Neural crest cell (in vitro differentiated cells): ENCODE data around the gene FOXP1. TPM values are rescaled to one million over a fixed set of nuclear protein-coding genes. Genes with fewer than 3 reads are reported as not detected.
"Not testable (repeated sequence)": the region's sequence is repeated elsewhere in the genome, so short reads cannot be mapped to it uniquely, and the experiment has no call there.

Experiments
- DNase-seq: peaks from one replicate; pipeline ENCODE4 v3.0.0; 2021; ENCODE audit warnings: low read depth, mixed read lengths, low spot score
- H3K27ac Mint-ChIP-seq: one replicate; pipeline ENCODE4 v1.8.0; 2021; ENCODE audit warnings: mild to moderate bottlenecking, mixed read lengths; ENCODE audit not compliant: unreplicated experiment
- H3K27me3 Mint-ChIP-seq: 2 replicates; pipeline ENCODE4 v1.8.0; 2021; ENCODE audit warnings: low read depth, mild to moderate bottlenecking, mixed read lengths
- H3K36me3 Mint-ChIP-seq: 2 replicates; pipeline ENCODE4 v1.8.0; 2021; ENCODE audit warnings: low read depth, mild to moderate bottlenecking, mixed read lengths
- H3K4me1 Mint-ChIP-seq: 2 replicates; pipeline ENCODE4 v1.8.0; 2021; ENCODE audit warnings: mixed read lengths
- H3K4me3 Mint-ChIP-seq: one replicate; pipeline ENCODE4 v1.8.0; 2021; ENCODE audit warnings: mild to moderate bottlenecking, mixed read lengths
- H3K9me3 Mint-ChIP-seq: 2 replicates; pipeline ENCODE4 v1.8.0; 2021; ENCODE audit warnings: mixed read lengths
- CTCF ChIP-seq: fragments of 200-600 bp; sonication (generic); conservative IDR thresholded peaks from 2 replicates; pipeline ENCODE4 v1.5.0; 2021; ENCODE audit warnings: antibody characterized with exemption, mild to moderate bottlenecking
- total RNA-seq: library from RNA; stranded (reverse); gene quantifications from 2 replicates; pipeline ENCODE4 v1.2.1, GENCODE V29; 2021

The FOXP1 gene
- total RNA-seq, 1 donor from 2014 or later, result 22.8 TPM

GRCh38 chr3:71532639-71533395, 50.7 kb downstream of the FOXP1 start:
- H3K4me3 Mint-ChIP-seq, result no peak overlapping the region
- no peak overlapping the region for H3K27ac Mint-ChIP-seq
- peaks cover 41% of the 10 kb centered on the region for H3K4me1 Mint-ChIP-seq

GRCh38 chr3:71530903-71531530, 52.5 kb downstream of the FOXP1 start:
- no peak for TF ChIP-seq CTCF
- no peaks in the 10 kb centered on the region for H3K36me3 Mint-ChIP-seq
- no peaks in the 10 kb centered on the region for H3K9me3 Mint-ChIP-seq
- no peak overlapping the region for H3K27ac Mint-ChIP-seq
- H3K4me1 Mint-ChIP-seq, result peaks cover 33% of the 10 kb centered on the region
- H3K4me3 Mint-ChIP-seq, result no peak overlapping the region
- DNase-seq, result no peak
- H3K27me3 Mint-ChIP-seq, result no peaks in the 10 kb centered on the region

More at GRCh38 chr3:71532639-71533395, 50.7 kb downstream of the FOXP1 start:
- no peak for TF ChIP-seq CTCF
- Mint-ChIP-seq H3K36me3 (no peaks in the 10 kb centered on the region), H3K9me3 (no peaks in the 10 kb centered on the region), H3K27me3 (no peaks in the 10 kb centered on the region)
- no peak for DNase-seq

- Mint-ChIP-seq H3K27ac (peak overlapping the region; percentile 48), H3K36me3 (no peaks in the 10 kb centered on the region), H3K27me3 (no peaks in the 10 kb centered on the region), H3K4me3 (no peak overlapping the region), H3K9me3 (no peaks in the 10 kb centered on the region), H3K4me1 (peaks cover 40% of the 10 kb centered on the region)
- no peak for TF ChIP-seq CTCF
- DNase-seq, result no peak
These were observed 54.7 kb downstream of the FOXP1 start for GRCh38 chr3:71528816-71529215.

DNA sequence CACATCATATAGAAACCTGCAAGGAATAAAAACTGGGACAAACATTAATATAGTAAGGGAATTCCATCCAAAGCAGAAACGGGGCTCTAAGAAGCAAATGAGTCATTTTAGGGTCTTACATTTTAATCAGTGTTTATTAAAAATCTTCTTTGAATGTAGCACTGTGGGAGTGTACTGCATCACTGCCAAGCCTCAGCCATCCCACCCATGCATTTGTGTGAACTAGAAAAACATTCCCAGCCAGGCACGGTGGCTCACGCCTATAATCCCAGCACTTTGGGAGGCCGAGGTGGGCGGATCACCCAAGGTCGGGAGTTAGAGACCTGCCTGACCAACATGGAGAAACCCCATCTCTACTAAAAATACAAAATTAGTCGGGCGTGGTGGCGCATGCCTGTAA, 57.1 kb downstream of the FOXP1 start:
- H3K27me3 Mint-ChIP-seq, H3K27ac Mint-ChIP-seq, H3K36me3 Mint-ChIP-seq, DNase-seq, H3K4me3 Mint-ChIP-seq, H3K9me3 Mint-ChIP-seq: not testable (repeated sequence)
- H3K4me1 Mint-ChIP-seq, result peaks cover 47% of the 10 kb centered on the region

GRCh38 chr3:71525391-71525790, 58.1 kb downstream of the FOXP1 start:
- H3K4me3 Mint-ChIP-seq, result no peak overlapping the region
- no peak for DNase-seq
- no peaks in the 10 kb centered on the region for H3K9me3 Mint-ChIP-seq
- H3K36me3 Mint-ChIP-seq, result no peaks in the 10 kb centered on the region
- no peak for TF ChIP-seq CTCF
- no peak overlapping the region for H3K27ac Mint-ChIP-seq
- no peaks in the 10 kb centered on the region for H3K27me3 Mint-ChIP-seq
- H3K4me1 Mint-ChIP-seq, result peaks cover 48% of the 10 kb centered on the region

DNA sequence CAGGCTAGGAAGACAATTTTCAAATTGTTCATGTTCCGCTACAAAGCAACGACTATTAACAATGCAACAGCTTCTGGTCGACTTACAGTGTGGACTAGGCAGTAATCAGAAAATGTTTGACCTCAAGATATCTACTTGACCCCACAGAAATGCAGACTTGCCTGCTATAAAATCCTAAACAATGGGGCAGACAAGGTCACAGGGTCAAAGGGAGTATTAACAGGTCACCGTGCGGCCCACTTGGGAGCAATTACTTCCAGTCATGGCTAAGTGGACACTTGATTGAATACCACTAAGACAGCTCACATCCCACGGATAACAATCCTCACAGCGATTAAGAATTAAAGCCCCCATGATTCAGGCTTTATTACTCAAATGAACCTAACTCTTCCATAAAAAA, 58.9 kb downstream of the FOXP1 start:
- Mint-ChIP-seq H3K27me3 (no peaks in the 10 kb centered on the region), H3K36me3 (no peaks in the 10 kb centered on the region), H3K4me1 (peaks cover 45% of the 10 kb centered on the region), H3K9me3 (no peaks in the 10 kb centered on the region), H3K27ac (no peak overlapping the region), H3K4me3 (no peak overlapping the region)
- DNase-seq, result no peak
- TF ChIP-seq CTCF, result no peak
